HS-5 (cell line): ENCODE results near the gene LIMK1.
"Not testable (repeated sequence)": the region's sequence is repeated elsewhere in the genome, so short reads cannot be mapped to it uniquely, and the experiment has no call there.

Experiments used
- DNase-seq: peaks from one replicate; pipeline ENCODE4 v3.0.0-alpha.2; 2012; ENCODE audit warnings: low read depth

Gene LIMK1

DNA sequence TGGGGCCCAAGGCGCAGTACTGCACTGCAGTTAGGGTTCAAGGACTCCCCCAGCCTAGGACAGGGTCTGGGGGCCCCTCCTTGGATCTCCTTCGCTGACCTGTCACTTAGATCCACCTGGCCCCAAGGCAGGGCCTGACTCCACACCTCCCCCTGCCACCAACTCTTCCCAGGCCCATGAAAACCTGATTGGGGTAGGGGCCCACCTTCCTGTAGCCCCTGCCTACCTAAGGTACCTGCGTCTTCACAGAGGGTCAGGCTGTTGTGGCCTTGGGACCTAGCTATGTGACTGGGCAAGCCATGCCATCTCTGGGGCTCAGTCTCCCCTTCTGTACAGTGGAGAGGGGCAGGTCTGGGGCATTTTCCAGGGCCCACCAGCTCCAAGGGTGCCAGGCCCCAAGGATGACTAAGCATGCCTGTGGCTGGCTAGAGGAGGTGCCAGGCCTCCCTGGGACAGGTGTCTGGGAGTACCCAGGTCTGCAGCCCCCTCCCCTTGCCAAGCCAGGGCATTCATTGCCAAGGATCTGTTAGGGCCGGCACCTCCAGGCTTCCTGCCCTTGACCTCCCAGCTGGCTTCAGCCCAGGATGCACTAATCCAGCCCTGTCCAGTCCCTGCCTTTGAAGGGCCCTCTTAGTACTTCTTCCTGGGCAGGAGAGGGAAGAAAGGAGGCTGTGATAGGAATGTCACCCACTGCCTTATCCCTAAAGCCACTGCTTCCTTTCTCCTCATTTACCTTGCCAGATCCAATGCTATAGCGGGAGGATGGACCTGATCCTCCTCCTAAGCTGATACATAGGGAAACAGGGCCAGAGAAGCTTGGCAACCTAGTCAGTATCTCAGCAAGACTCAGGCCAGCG lies 1.3 kb downstream of the LIMK1 start:
- DNase-seq: no peak

DNA sequence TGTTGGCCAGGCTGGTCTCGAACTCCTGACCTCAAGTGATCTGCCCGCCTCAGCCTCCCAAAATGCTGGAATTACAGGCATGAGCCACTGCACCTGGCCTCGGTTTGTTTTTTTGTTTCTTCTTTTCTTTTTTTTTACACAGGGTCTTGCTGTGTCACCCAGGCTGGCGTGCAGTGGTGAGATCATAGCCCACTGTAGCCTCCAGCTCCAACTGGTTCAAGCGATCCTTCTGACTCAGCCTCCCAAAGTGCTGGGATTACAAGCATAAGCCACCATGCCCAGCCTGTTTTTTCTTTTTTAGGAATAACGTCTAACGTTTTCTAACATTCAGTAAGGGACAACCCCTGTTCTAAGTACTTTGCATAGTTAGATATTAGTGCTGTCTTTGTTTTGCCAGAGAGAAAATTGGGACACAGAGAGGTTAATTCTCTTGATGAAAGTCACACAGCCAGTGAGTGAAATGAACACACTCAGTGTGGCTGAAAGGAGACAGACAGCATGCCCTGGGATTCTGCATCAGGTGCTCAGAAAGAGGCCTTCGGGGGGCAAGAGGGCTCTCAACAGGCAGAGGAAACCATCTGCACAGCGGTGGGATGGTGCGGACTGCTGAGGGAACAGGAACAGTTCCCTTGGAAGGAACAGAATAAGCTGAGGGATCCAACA lies 4.3 kb downstream of the LIMK1 start:
- no peak for DNase-seq

DNA sequence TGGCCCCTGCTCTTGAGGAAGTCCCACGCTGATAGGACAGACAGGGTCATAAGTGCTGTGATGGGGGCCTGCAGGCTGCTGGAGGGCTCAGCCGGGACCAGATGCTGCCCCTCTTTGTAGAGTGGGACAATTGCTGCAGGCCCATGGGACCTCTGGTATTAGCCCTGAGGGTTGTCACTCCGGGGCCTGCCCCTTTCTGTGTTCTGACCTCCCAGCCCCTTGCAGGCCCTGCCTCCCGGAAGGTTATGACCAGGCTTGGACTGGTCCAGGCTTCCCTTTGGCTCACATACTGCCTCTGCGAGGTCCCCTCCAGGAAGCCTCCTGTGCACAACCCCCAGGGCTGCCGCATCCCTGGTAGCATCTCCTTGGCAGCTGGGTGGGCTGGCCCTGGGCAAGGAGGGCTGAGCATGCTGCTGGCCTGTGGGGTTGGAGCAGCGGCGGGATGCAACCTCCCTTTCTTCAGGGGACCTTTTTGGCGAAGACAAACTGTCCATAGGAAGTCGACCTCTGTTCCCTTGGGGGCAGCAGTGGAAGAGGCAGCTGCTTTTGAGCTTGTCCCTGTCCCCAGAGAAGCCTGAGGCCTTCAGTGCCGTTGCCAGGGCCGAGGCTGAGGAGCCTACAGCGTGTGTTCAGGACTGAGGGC lies 8.8 kb downstream of the LIMK1 start:
- no peak for DNase-seq

DNA sequence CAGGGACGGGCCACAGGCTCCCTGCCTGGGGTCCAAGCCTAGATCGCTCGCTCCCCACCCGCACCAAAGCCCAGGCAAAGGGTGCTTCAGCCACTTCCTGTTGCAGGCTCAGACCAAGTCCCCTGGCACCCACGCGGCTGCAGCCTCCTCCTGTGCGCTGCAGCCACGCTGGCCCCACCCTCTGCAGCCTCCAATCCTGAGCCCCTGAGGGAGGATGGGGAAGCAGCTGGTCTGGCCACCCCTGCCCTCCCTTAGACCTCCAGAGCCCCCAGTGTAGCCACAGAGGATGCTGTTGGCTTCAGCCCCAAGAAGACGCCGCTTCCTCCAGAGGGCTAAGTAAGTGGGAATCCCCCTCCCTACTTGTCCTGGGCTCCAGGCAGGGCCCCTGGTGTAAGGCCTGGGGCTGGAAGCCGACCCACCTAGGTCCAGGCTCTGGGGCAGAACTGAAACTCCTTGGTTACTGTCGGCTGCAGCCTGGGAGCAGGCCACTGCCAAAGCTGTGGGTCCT lies 9.4 kb downstream of the LIMK1 start:
- DNase-seq: no peak

DNA sequence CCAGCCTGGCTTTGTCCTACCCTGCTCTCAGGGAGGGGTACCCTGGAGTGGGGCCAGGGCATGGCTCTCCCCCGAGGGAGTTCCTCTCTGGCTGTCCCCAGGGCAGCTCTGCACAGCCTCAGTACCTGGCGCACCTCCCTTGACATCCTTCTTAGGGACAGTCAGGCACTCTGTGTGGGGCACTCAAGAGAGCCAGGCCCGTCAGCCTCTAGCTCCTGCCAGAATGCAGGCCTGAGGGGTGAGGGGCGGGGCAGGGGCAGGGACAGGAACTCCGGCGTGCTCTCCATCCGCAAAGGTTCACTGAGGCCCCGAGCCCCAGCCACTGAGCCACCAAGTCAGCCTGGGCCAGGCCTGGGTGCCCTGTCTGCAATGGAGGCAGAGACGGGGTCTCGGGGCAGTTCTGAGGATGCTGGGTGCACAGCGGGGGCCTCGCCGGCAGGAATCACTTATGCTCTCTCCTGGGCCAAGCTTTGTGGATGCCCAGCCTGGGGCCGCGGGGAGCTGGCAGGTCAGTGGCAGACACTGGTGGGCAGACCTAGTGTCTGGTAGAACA lies 10.1 kb downstream of the LIMK1 start:
- no peak for DNase-seq

DNA sequence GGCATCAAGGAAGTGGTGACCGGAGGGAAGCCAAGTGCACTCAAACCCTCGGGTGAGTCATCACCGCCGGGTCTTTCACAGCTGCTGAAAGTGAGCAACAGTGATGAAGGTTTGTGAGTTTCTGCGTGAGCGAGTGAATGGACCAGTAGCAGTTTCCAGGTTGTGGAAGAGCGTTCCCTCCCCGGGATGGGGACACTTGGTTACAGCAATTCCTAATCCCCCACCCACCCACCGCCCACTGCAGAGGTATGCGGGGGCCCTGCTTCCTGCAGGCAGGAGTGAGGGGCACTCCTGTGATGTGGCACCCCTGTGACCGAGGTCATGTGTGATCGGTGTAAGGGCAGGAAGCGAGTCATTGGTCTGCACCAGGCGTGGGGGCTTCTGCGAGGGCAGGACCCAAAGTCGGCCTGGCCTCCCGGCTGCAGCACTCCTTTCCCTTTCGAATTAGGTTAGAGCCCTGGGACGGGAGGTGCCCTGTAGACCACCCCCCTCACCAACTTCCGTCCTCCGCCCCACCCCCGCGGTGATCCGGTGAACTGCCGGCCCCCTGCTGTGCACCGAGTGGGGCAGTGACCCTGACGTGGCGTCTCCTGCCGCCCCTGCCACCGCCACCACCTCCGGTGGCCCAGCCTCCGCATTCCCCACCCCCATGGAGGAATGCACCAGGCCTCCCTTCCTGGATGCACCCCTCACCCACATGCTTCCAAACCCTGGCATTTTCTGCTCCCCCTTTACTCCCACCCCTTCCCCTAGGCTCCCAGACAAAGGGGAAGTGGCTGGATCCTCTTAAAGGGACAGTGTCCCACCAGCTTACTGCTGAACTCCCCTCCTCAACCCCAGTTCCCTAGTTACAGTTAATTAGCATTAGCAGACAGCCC lies 10.9 kb downstream of the LIMK1 start:
- DNase-seq: peak; percentile 92

DNA sequence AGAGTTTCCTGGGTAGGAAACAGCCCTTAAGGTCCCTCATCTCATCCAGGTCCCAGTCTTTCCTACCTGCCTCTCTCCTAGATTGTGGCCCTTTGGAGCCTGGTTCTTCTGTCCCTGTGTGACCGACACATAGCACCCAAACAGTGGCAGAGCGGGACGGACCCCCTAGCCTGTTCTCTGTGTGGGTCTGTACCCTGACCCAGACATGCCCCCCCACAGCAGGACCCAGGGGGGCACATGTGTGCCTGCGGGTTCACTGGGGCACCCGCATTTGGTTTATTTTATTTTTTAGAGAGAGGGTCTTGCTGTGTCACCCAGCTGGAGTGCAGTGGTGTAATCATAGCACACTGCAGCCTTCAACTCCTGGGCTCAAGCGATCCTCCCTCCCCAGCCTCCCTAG lies 11.5 kb downstream of the LIMK1 start:
- no peak for DNase-seq

DNA sequence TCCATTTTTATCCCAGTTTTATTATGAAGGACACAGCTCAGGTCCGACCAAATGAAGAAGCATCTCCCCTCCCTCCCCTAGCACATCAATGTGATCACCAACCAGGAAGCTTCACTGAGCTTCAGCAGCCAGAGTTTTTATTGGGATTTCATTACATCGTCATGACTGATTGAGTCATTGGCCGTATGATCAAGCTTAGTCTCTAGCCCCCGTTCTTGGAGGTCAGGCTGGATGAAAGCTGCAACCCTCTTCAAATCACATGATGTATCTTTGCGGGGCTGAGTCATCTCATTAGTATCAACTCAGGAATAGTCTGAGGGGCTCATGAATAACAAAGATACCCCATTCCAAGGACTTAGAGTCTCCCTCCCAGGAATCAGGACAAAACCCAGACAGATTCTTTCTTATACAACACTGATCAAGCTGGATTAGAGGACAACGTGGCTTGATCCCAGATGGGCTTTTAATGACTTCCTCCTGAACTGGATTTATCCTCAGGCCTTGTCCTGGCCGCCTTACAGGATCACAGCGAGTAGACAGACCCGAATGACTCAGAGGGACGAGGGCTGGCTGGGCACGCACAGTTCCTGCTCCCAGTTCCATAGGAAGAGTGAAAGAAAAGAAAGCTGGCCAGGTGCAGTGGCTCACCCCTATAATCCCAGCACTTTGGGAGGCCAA lies 14.5 kb downstream of the LIMK1 start:
- DNase-seq: peak; percentile 53

DNA sequence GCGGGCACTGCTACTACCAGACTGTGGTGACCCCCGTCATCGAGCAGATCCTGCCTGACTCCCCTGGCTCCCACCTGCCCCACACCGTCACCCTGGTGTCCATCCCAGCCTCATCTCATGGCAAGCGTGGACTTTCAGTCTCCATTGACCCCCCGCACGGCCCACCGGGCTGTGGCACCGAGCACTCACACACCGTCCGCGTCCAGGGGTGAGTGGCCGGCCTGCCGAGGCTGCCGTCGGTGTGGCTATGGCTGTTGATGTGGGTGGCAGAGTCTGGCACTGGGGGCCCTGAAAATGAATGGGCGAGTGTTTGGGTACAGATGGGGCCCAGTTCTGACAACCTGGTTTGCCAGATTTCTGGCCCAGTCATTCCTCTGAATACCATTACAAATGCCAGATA lies 15.4 kb downstream of the LIMK1 start:
- no peak for DNase-seq

DNA sequence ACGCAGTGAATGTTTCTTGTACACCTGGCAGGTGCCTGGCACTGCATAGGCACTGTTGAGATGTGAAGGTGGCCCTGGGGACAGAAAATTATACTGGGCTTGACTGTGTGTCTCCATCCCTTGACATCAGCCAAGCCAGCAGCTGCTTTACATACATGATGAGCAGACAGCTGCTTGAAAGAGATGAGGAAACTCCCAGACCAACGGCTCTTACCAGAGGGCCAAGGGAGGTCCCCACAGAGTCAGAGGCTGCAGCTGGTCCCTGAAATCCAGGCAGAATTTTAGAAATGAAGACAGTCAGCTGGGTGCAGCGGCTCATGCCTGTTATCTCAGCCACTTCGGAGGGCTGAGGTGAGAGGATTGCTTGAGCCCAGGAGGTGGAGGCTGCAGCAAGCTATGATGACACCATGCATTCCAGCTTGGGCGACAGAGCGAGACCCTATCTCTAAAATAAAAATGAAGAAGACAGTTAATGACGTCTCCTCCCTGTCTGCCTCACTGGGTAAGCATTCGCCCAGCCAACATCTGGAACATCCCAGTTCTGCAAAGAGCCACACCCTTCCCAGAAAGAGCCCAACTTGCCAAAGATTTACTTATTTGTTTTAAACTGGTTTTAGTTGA lies 17.6 kb downstream of the LIMK1 start:
- no peak for DNase-seq

DNA sequence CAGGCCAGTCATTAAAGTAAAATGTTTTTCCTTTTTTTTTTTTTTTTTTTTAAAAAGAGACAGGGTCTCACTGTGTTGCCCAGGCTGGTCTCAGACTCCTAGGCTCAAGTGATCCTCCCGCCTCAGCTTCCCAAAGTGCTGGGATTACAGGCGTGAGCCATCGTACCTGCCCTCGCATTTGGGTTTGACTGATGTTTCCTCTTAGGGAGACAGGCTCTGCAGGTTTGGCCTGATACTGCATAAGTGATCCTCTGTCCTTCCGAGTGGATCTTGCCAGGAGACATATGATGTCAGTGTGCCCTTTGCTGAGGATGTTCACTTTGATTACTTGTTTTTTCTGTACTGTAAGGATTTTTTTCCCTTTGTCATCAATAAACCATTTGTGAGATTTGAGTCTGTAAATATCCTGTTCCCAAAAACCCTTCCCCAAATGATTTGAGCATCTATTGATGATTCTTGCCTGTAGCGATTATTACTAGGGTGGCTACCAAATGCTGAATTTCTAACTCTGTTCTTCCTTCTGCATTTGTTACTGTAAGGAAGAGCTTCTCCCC lies 19.7 kb downstream of the LIMK1 start:
- DNase-seq: no peak

DNA sequence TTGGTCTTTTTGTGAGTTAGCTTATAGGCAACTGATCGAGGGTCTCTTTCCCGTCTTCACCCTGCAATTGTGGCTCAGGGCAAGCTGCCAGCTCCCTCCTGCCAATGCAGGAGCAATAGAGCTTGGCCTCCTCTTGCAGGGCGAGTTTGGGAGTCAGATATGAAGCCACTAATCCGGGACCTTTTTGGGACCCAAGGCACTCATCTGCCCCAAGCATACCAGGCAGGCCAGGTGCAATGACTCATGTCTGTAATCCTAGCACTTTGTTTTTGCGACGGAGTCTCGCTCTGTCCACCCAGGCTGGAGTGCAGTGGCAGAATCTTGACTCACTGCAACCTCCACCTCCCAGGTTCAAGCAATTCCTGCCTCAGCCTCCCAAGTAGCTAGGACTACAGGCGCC lies 21.1 kb downstream of the LIMK1 start:
- DNase-seq: no peak

DNA sequence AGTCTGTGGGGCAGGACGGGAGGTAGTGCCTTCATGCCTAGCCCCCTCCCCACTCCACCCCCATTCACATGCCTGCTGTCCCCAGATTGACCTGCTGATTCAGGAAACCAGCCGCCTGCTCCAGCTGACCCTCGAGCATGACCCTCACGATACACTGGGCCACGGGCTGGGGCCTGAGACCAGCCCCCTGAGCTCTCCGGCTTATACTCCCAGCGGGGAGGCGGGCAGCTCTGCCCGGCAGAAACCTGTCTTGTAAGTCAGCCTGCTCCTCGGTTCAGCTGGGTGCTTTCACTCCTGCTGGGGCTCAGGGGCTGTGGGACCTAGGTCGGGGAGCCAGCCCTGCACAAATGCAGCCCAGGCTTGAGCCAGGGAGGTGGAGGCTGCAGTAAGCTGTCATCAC lies 22.4 kb downstream of the LIMK1 start:
- no peak for DNase-seq

DNA sequence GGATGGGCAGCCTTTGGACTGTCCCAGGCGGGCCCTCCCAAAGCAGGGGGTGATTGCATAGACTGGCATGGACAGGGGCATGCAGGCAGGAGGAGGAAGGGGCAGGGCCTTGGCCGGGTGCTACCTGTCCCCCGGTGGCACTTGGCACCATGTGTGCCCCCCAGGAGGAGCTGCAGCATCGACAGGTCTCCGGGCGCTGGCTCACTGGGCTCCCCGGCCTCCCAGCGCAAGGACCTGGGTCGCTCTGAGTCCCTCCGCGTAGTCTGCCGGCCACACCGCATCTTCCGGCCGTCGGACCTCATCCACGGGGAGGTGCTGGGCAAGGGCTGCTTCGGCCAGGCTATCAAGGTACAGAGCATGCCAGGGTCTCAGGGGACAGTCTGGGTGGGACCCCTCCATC lies 23.2 kb downstream of the LIMK1 start:
- no peak for DNase-seq

DNA sequence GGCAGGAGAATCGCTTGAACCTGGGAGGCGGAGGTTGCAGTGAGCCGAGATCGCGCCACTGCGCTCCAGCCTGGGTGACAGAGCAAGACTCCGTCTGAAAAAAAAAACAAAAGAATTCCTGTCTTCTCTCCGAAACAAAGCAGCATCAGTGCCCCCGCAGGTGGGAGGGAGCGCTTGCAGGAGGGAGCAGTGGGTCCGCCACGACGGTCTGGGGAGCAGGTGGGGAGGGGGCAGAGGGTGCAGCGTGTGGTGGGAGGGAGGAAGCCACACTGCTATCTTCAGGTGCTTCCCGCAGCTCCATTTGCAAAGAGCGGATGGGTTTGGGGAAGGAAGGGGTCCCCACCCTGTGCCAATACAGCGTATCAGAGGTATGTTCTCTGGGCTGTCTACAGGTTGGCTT lies 31.7 kb downstream of the LIMK1 start:
- DNase-seq: no peak

DNA sequence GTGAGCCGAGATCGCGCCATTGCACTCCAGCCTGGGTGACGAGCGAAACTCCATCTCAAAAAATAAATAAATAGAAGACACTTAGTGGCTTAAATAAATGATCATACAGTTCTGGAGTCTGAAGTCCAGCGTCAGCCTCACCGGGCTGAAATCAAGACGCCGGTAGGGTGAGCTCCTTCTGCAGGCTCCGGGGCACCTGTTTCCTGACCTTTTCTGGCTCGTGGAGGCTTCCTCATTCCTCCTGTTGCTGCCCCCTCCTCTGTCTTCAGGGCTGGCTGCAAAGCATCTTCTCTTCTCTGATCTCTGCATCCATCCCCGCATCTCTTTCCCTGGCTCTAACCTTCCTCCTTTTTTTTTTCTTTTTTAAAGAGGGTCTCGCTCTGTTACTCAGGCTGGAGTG lies 32.8 kb downstream of the LIMK1 start:
- DNase-seq: no peak

DNA sequence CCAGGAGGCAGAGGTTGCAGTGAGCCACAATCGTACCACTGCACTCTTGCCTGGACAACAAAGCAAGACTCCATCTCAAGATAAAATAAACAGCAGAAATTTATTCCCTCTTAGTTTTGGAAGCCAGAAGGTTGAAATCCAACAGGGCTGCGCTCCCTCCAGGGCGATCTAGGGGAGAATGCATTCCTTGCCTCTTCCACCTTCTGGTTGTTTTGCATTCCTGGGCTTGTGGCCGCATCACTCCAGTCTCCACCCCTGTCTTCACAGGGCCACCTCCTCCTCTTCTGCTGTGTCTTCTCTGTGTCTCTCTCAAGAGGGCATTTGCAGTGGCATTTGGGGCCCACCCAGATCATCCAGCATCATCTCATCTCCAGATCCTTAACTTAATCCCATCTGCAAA lies 36.2 kb downstream of the LIMK1 start:
- no peak for DNase-seq

DNA sequence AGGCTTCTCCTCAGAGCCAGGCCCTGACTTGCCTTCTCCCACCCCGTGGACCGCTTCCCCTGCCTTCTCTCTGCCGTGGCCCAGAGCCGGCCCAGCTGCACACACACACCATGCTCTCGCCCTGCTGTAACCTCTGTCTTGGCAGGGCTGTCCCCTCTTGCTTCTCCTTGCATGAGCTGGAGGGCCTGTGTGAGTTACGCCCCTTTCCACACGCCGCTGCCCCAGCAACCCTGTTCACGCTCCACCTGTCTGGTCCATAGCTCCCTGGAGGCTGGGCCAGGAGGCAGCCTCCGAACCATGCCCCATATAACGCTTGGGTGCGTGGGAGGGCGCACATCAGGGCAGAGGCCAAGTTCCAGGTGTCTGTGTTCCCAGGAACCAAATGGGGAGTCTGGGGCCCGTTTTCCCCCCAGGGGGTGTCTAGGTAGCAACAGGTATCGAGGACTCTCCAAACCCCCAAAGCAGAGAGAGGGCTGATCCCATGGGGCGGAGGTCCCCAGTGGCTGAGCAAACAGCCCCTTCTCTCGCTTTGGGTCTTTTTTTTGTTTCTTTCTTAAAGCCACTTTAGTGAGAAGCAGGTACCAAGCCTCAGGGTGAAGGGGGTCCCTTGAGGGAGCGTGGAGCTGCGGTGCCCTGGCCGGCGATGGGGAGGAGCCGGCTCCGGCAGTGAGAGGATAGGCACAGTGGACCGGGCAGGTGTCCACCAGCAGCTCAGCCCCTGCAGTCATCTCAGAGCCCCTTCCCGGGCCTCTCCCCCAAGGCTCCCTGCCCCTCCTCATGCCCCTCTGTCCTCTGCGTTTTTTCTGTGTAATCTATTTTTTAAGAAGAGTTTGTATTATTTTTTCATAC lies 38.0 kb downstream of the LIMK1 start:
- DNase-seq: no peak

DNA sequence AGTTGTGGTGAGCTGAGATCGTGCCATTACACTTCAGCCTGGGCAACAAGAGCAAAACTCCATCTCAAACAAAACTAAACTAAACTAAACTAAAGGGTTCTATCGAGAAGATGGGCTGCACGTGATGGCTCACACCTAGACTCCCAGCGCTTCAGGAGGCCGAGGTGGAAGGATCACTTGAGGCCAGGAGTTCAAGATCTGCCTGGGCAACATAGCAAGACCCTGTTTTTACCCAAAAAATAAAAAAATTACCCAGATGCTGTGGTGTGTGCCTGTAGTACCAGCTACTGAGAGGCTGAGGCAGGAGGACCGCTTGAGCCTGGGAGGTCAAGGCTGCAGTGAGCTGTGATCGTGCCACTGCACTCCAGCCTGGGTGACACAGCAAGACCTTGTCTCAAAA lies 40.3 kb downstream of the LIMK1 start:
- DNase-seq: not testable (repeated sequence)
